Trophoblast cell (in vitro differentiated cells and primary cell): ENCODE data around the gene RLN2.
"Not testable (repeated sequence)": the region's sequence is repeated elsewhere in the genome, so short reads cannot be mapped to it uniquely, and the experiment has no call there.

Experiments used
- DNase-seq, 2 donors: peaks; one replicate each; pipeline ENCODE4 v3.0.0-alpha.2; 2016
- H2AFZ ChIP-seq: 2 replicates; pipeline ENCODE4 v1.6.1; 2013; ENCODE audit warnings: low read length, moderate library complexity, mild to moderate bottlenecking; ENCODE audit not compliant: insufficient read depth, poor library complexity
- H2AK5ac ChIP-seq: 2 replicates; pipeline ENCODE4 v1.6.1; 2013; ENCODE audit warnings: mild to moderate bottlenecking, low read length
- H2BK120ac ChIP-seq: 2 replicates; pipeline ENCODE4 v1.6.1; 2013; ENCODE audit warnings: low read length, mild to moderate bottlenecking, moderate library complexity; ENCODE audit not compliant: insufficient read depth, poor library complexity
- H2BK12ac ChIP-seq: 2 replicates; pipeline ENCODE4 v1.6.1; 2013; ENCODE audit warnings: mild to moderate bottlenecking, low read length, moderate library complexity
- H2BK5ac ChIP-seq: 2 replicates; pipeline ENCODE4 v1.6.1; 2013; ENCODE audit warnings: low read length, low read depth, moderate library complexity, mild to moderate bottlenecking; ENCODE audit not compliant: poor library complexity
- H3K14ac ChIP-seq: 2 replicates; pipeline ENCODE4 v1.6.1; 2013; ENCODE audit warnings: mild to moderate bottlenecking, low read length
- H3K18ac ChIP-seq: 2 replicates; pipeline ENCODE4 v1.6.1; 2013; ENCODE audit warnings: mild to moderate bottlenecking, low read length
- H3K23ac ChIP-seq: 2 replicates; pipeline ENCODE4 v1.6.1; 2013; ENCODE audit warnings: low read length
- H3K27ac ChIP-seq: 2 replicates; pipeline ENCODE4 v1.5.1; 2013; ENCODE audit warnings: low read depth, mild to moderate bottlenecking, inconsistent platforms, low read length, moderate library complexity
- H3K27me3 ChIP-seq: 2 replicates; pipeline ENCODE4 v1.6.1; 2013; ENCODE audit warnings: inconsistent platforms, mild to moderate bottlenecking, low read length, moderate library complexity; ENCODE audit not compliant: insufficient read depth
- H3K36me3 ChIP-seq, 2 experiments: 1 replicate in 1 of 2; 2 replicates in 1 of 2; pipeline ENCODE4 v1.6.1; 2013; ENCODE audit warnings: low read length in 2 of 2, mild to moderate bottlenecking in 2 of 2, moderate library complexity in 1 of 2; ENCODE audit not compliant: insufficient read depth in 2 of 2, control insufficient read depth in 1 of 2
- H3K4ac ChIP-seq: 2 replicates; pipeline ENCODE4 v1.6.1; 2013; ENCODE audit warnings: low read depth, mild to moderate bottlenecking, low read length, moderate library complexity
- H3K4me1 ChIP-seq, 2 experiments: 1 replicate in 1 of 2; 2 replicates in 1 of 2; pipeline ENCODE4 v1.6.1; 2013; ENCODE audit warnings: low read length in 2 of 2, mild to moderate bottlenecking in 2 of 2, moderate library complexity in 1 of 2; ENCODE audit not compliant: insufficient read depth in 2 of 2, control insufficient read depth in 1 of 2
- H3K4me2 ChIP-seq: 2 replicates; pipeline ENCODE4 v1.6.1; 2013; ENCODE audit warnings: inconsistent platforms, mild to moderate bottlenecking, low read length, moderate library complexity
- H3K4me3 ChIP-seq: 2 replicates; pipeline ENCODE4 v1.5.1; 2013; ENCODE audit warnings: mild to moderate bottlenecking, low read depth, low read length, inconsistent platforms
- H3K79me1 ChIP-seq: one replicate; pipeline ENCODE4 v1.6.1; 2013; ENCODE audit warnings: low read length
- H3K79me2 ChIP-seq: 2 replicates; pipeline ENCODE4 v1.6.1; 2013; ENCODE audit warnings: low read length, mild to moderate bottlenecking; ENCODE audit not compliant: control insufficient read depth, insufficient read depth, poor library complexity
- H3K9ac ChIP-seq: 2 replicates; pipeline ENCODE4 v1.6.1; 2013; ENCODE audit warnings: mild to moderate bottlenecking, low read length
- H3K9me3 ChIP-seq: 2 replicates; pipeline ENCODE4 v1.6.1; 2013; ENCODE audit warnings: low read depth, mild to moderate bottlenecking, control low read depth, inconsistent platforms, low read length; ENCODE audit not compliant: insufficient read depth
- H4K12ac ChIP-seq: 2 replicates; pipeline ENCODE4 v1.6.1; 2013; ENCODE audit warnings: low read depth, mild to moderate bottlenecking, low read length, moderate library complexity
- H4K8ac ChIP-seq: 2 replicates; pipeline ENCODE4 v1.6.1; 2013; ENCODE audit warnings: low read depth, mild to moderate bottlenecking, low read length, moderate library complexity
- H4K91ac ChIP-seq: one replicate; pipeline ENCODE4 v1.6.1; 2013; ENCODE audit warnings: low read depth, mild to moderate bottlenecking, low read length, moderate library complexity
- WGBS: extraction: QIAGEN DNeasy Blood & Tissue Kit; methylation state at CpG from one replicate; pipeline ENCODE4 v1.1.7; 2013; ENCODE audit warnings: missing lambda C conversion rate; ENCODE audit not compliant: insufficient read length, insufficient coverage; ENCODE audit errors: extremely low coverage; 5-methylcytosine and 5-hydroxymethylcytosine counted together

RLN2 gene

DNA sequence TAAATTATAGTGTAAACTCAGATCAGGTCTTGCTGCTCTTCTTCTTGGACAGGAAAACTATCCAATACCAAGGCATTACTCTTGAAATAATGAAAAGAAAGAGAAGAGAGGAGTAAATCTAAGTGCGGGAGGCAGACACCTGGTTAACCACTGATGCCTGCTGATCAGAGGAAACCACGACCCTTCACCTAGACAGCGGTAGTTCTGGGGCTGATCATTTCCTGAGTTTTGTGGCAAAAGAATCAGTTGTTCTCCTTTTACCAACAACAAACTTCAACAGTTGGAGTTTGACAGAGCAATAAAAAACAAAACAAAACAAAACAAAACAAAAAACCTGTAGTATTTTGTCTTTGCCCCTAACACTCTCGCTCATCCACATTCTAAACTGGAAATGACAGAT is 32.2 kb upstream of the RLN2 start:
- DNase-seq = no peak
- no peak overlapping the region for H2BK120ac ChIP-seq
- H3K4me3 ChIP-seq = no peak overlapping the region
- no peak overlapping the region for H3K23ac ChIP-seq
- no peak overlapping the region for H4K8ac ChIP-seq
- no peaks in the 10 kb centered on the region for H3K36me3 ChIP-seq
- no peaks in the 10 kb centered on the region for H3K79me2 ChIP-seq
- no peak overlapping the region for H2AFZ ChIP-seq
- WGBS = no CpG with 5 or more reads among the region's 4 CpGs
- H3K27ac ChIP-seq = no peak overlapping the region
- H3K4ac ChIP-seq = no peak overlapping the region
- no peak overlapping the region for H4K12ac ChIP-seq
- H2BK5ac ChIP-seq = no peak overlapping the region
- no peak overlapping the region for H4K91ac ChIP-seq
- no peak overlapping the region for H3K18ac ChIP-seq
- no peak overlapping the region for H2AK5ac ChIP-seq
- no peaks in the 10 kb centered on the region for H3K27me3 ChIP-seq
- H2BK12ac ChIP-seq = no peak overlapping the region
- no peaks in the 10 kb centered on the region for H3K79me1 ChIP-seq
- no peaks in the 10 kb centered on the region for H3K9me3 ChIP-seq
- H3K4me1 ChIP-seq = no peaks in the 10 kb centered on the region
- no peak overlapping the region for H3K14ac ChIP-seq
- no peak overlapping the region for H3K9ac ChIP-seq
- no peak overlapping the region for H3K4me2 ChIP-seq

DNA sequence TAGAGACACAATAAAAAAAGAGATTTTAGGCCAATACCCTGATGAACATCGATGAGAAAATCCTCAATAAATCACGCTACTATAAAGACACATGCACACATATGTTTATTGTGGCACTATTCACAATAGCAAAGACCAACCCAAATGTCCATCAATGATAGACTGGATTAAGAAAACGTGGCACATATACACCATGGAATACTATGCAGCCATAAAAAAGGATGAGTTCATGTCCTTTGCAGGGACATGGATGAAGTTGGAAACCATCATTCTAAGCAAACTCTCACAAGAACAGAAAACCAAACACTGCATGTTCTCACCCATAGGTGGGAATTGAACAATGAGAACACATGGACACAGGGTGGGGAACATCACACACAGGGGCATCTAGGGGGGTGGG is 26.8 kb upstream of the RLN2 start:
- H3K4me2 ChIP-seq, H2AK5ac ChIP-seq, H3K23ac ChIP-seq, H2BK5ac ChIP-seq, H3K27ac ChIP-seq, H4K8ac ChIP-seq, H3K4ac ChIP-seq, H4K91ac ChIP-seq, H3K9ac ChIP-seq, H2BK120ac ChIP-seq, H3K79me2 ChIP-seq, H2BK12ac ChIP-seq, H3K79me1 ChIP-seq, H2AFZ ChIP-seq, H3K14ac ChIP-seq, H3K36me3 ChIP-seq, H3K9me3 ChIP-seq, H3K4me1 ChIP-seq, H4K12ac ChIP-seq, DNase-seq, H3K18ac ChIP-seq, H3K27me3 ChIP-seq, H3K4me3 ChIP-seq: not testable (repeated sequence)
- WGBS = no CpG with 5 or more reads among the region's 3 CpGs

DNA sequence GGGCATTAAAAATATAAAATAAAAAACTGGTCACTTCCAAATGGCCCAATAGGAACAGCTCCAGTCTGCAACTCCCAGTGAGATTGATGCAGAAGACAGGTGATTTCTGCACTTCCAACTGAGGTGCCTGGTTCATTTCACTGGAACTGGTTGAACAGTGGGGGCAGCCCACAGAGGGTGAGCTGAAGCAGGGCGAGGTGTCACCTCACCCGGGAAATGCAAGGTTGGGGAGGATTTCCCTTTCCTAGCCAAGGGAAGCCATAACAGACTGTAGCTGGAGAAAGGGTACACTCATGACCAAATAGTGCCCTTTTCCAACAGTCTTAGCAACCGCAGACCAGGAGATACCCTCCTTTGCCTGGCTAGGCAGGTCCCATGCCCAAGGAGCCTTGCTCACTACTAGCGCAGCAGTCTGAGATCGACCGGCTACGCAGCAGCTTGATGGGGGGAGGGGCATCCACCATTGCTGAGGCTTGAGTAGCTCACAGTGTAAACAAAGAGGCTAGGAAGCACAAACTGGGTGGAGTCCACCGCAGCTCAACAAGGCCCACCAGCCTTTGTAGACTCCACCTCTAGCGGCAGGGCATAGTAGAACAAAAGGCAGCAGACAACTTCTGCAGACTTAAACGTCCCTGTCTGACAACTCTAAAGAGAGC is 22.5 kb upstream of the RLN2 start:
- Histone ChIP-seq H3K36me3 (no peaks in the 10 kb centered on the region), H3K14ac (no peak overlapping the region), H3K9me3 (no peaks in the 10 kb centered on the region), H3K18ac (no peak overlapping the region), H2AFZ (no peak overlapping the region), H4K12ac (no peak overlapping the region), H3K9ac (no peak overlapping the region), H3K23ac (no peak overlapping the region), H2AK5ac (no peak overlapping the region), H3K79me2 (no peaks in the 10 kb centered on the region), H3K4me1 (peaks cover 0 to 2% of the 10 kb centered on the region in 2 experiments), H3K79me1 (no peaks in the 10 kb centered on the region), H4K8ac (no peak overlapping the region), H2BK5ac (no peak overlapping the region), H3K4me2 (no peak overlapping the region), H2BK120ac (no peak overlapping the region), H3K27me3 (no peaks in the 10 kb centered on the region), H4K91ac (no peak overlapping the region), H3K27ac (no peak overlapping the region), H3K4ac (no peak overlapping the region), H3K4me3 (no peak overlapping the region), H2BK12ac (no peak overlapping the region)
- no CpG with 5 or more reads among the region's 10 CpGs for WGBS
- DNase-seq = no peak

DNA sequence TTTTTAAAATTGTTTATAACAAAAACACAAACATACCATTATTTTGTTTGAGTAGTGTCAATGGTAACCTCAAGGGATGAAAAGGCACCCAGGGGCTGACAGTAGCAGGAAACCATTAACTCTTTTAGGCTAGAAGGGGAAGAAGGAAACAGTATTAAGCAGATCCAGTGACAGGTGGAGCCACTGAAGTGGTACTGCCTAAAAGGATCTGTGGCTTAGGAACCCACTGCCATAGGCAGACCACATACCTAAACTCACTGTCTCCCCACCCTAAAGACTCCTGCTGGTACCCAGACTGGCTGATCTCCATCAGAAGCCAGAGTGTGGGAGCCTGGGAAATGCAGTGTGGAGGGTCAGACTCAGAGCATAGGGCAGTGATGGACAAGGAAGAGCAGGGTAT is 21.7 kb upstream of the RLN2 start:
- Histone ChIP-seq H3K9me3 (no peaks in the 10 kb centered on the region), H4K8ac (no peak overlapping the region), H3K79me2 (no peaks in the 10 kb centered on the region), H3K4me3 (no peak overlapping the region), H2AFZ (no peak overlapping the region), H3K23ac (no peak overlapping the region), H3K79me1 (no peaks in the 10 kb centered on the region), H3K4me2 (no peak overlapping the region), H3K4ac (no peak overlapping the region), H4K12ac (no peak overlapping the region), H3K4me1 (peaks cover 0 to 2% of the 10 kb centered on the region in 2 experiments), H3K9ac (no peak overlapping the region), H3K14ac (no peak overlapping the region), H2BK120ac (no peak overlapping the region), H3K36me3 (no peaks in the 10 kb centered on the region), H3K27me3 (no peaks in the 10 kb centered on the region), H4K91ac (no peak overlapping the region), H2AK5ac (no peak overlapping the region), H2BK5ac (no peak overlapping the region), H2BK12ac (no peak overlapping the region), H3K27ac (no peak overlapping the region), H3K18ac (no peak overlapping the region)
- no peak for DNase-seq
